GM19324 (cell line): Measurements from ENCODE around the gene TRAPPC6A.

Experiments
- ATAC-seq: cut with Tn5 transposase; IDR thresholded peaks from one replicate; pipeline ENCODE4 v1.9.1; 2021; ENCODE audit warnings: mild to moderate bottlenecking, moderate library complexity; ENCODE audit not compliant: unreplicated experiment, low FRiP score

TRAPPC6A gene

DNA sequence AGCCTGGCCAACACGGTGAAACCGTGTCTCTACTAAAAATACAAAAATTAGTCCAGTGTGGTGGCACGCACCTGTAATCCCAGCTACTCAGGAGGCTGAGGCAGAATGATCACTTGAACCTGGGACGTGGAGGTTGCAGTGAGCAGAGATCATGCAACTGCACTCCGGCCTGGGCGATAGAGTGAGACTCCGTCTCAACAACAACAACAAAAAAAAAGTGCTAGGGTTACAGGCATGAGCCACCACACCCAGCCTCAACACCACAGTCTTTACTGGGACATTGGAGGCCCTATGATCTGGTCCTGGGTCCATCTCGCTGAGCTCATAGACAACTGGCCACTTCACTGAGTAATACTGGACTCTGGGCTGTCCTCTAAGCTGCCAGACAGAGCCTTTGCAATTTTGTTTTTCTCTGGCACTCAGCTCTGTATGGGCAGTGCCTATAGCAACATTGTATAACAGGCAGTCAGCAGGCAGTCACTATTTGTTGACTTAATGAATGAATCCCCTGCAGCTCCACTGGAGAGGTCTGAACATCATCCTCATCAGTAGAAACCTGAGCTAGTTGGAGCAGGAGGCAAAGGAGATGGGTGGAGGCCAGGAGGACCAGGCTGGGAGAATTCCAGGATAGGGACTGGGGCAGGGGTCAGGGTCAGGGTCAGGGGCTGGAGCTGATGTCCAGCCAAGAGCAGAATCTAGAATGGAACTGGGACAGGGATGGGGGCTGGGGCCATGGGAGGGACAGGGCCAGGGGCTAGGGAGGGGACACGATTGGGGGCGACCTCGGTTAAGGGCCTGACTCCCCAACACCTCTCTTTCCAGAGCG, 8.7 kb upstream of the TRAPPC6A start:
- no peak for ATAC-seq

DNA sequence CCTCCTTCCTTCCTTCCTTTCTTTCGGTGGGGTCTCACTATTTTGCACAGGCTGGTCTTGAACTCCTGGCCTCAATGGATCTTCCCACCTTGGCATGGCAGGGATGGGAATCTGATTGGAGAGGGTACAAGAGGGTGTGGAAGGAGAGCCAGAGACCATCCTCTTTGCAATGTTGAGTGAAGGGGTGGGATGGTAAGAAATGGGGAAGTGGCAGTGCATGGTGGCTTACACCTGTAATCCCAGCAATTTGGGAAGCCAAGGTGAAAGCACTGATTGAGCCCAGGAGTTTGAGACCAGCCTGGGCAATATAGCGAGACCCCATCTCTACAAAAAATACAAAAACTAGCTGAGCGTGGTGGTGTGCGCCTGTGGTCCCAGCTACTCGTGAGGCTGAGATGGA, 6.1 kb upstream of the TRAPPC6A start:
- no peak for ATAC-seq

DNA sequence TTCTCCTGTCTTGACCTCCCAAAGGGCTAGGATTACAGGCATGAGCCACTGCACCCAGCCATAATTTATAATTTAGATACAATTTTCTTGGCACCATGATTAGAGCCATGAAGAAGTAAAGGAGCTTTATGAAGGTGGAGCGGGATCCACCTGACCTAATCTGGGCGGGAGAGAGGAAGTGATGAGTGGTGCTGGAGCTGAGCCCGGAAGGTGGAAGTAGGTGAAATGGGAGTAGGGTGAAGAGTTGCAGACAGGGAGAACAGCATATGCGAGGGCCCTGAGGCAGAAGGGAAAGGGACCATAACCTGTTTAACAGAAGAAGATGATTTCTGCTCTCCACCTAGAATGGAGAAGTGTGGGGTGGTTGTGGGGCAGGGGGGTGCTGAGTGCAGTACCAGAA, 4.7 kb upstream of the TRAPPC6A start:
- ATAC-seq = no peak

DNA sequence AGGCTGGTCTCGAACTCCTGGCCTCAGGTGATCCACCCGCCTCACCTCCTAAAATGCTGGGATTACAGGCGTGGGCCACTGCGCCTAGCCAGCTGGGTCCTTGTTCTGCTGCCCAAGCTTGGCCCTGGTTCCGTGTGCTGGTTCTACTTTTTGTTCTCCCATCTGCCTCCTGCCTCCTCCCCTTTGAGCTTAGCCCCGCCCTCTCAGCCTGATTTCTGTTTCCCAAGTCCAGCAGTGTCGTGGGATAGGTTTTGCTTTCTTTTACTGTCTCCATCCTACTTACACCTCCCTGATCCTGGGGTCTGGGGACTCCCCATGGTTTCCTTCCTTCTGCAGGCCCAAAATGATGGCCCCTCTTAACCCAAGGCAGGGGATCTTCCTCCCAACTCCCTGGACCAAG, 2.9 kb upstream of the TRAPPC6A start:
- ATAC-seq = no peak

DNA sequence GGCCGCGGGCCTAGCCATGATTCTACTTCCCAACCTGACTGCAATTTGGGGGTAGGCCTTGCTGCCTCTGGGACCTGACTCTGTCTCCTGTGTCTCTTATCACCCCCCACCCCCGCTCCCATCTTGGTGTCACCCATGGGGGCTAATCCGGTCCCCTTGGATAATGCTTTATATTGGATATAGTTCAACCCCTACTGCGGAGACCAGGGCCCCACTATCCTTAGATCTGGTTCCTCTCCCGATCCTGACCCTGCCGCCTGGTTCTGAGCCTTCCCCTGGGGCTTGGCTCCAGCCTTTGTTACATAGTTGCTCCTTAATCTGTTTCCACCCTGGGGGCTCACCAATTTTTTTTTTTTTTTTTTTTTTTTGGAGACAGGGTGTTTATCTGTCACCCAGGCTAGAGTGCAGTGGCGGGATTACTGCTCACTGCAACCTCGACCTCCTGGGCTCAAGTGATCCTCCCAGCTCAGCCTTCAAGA, 1.9 kb upstream of the TRAPPC6A start:
- no peak for ATAC-seq

DNA sequence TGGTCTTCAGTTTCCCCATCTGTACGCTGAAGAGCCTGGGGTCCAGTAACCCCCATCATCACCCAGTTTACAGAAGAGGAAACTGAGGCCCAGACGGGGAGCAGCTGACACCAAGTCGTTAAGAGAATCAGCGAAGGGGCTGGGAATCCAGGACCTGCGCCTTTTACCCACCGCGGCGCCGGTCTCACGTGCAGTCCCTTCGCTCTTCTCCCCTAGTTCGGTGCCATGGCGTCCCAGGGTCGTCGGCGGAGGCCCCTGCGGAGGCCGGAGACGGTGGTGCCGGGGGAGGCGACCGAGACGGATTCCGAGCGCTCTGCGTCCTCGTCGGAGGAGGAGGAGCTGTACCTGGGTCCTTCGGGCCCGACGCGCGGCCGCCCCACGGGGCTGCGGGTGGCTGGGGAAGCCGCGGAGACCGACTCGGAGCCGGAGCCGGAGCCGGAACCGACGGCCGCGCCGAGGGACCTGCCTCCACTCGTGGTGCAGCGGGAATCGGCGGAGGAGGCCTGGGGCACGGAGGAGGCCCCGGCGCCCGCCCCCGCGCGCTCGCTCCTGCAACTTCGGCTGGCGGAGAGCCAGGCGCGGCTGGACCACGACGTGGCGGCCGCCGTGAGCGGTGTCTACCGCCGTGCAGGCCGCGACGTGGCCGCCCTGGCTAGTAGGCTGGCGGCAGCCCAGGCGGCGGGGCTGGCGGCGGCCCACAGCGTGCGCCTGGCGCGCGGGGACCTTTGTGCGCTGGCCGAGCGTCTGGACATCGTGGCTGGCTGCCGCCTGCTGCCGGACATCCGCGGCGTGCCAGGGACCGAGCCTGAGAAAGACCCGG, 1.2 kb upstream of the TRAPPC6A start:
- peak; percentile 0 for ATAC-seq

DNA sequence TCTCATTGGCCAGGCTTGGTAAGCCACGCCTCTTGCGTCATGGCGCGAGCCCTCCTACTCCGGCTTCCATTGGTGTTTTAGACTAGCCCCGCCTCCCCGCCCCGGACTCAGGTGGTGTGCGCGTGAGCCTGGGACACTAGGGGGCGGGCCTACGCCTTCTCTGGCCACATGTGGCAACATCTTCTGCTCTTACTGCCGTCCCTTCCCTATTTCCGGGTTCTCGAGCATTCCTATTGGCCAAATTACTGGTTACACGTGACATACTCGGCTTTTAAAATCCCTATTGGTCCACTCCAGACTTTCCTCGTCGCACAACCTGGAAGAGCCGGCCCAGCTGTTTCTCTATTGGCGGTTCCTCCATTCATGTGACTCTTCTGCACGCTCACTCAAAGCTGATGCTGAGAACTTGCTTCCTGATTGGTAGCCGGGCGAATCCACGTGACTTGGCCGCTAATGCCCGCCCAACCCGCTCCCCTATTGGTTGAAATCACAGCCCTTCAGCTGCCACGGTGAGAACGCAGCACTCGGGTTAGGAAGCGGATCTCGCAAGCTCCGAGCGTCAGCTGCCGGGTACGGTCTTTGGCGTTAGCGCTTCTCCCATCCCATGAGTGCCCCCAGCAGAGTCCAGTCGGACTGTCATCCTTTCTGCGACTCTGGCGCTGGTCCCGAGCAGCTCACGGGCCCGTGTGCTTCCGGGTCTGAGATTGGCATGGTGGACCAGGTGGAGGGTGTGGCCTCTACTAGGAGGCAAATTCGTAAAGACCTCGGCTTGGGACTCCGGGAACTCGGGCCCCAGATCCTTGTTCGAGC, 430 bp upstream of the TRAPPC6A start, which contains the start of gene BLOC1S3:
Gene BLOC1S3, plus strand, starts transcription at position 523 of the 810 bp plus-strand sequence. CDS start 513 bp downstream, outside the sequence.
- peak; percentile 87 for ATAC-seq

DNA sequence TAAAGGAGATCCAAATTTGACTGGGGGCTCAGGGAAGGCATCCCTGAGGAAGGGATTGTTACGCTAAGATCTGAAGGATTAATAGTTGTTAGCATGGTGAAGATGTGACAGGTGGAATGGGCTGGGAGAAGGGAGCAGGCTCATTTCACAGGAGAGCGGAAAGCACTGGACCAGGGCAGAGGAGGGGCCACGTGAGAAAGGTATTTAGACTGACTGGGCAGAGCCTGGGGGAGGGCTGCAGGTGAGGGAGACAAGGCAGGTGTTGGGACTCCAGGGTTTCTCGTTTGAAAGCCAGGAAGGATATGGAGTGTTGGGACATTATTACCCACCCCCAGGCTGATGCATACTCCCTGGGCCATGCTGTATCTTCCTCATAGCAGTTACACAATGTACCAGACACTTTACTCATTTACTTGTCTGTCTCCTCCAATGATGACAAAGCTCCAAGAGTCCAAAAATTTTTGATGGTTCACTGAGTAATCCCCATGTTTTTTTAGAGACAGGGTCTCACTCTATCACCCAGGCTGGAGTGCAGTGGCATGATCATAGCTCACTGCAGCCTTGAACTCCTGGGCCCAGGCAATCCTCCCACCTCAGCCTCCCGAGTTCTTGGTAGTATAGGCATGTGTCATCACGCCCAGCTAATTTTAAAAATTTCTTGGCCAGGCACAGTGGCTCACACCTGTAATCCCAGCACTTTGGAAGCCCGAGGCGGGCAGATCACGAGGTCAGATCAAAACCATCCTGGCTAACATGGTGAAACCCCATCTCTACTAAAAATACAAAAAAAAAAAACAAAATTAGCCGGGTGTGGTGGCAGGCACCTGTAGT, 2.3 kb downstream of the TRAPPC6A start:
- no peak for ATAC-seq

DNA sequence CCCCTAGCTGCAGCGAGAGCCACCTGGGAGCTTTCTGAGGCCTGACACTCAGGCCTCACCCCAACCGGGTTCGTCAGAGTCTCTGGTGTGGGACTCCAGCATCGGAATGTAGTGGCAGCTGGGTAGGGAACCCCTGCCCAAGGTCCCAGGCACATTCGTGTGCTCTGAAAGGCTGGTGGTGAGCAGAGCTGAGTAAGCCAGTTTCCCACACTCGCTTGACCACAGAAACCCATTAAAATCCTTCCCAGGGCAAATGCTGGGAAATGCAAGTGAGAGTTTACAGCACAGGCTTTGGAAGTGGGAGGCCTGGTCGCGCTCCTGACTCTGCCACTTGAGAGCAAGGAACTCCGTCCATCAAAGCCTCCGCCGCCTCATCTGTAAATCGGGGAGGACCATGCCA, 4.2 kb downstream of the TRAPPC6A start:
- ATAC-seq = no peak

DNA sequence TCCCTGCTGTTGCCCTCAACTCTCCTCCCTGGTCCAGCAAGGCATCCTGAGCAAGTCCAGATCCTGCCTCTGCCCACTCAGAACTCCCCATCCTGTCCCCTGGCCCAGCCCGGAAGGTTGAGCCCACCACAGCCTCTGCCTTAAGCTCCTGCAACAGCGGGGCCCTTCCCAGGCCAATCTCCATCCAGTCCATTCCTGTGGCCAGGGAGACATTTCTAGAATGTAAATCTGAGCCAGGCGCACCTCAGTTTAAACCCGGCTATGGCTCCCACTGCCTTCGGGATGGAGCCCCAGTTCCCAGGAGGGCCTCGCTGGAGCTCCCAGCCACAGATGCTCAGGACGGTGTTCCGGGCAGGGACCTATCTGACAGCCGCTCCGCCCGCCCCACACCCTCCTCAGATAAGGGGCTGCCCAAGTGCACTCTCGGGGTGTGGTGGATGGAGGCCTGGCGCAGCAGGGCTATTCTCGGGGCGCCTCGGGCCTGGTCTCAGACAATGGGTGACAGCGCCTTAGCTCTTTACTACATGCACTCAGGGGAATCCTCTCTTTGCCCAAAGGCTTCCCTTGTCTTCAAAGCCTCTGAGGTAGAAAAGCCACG, 5.3 kb downstream of the TRAPPC6A start:
- no peak for ATAC-seq

DNA sequence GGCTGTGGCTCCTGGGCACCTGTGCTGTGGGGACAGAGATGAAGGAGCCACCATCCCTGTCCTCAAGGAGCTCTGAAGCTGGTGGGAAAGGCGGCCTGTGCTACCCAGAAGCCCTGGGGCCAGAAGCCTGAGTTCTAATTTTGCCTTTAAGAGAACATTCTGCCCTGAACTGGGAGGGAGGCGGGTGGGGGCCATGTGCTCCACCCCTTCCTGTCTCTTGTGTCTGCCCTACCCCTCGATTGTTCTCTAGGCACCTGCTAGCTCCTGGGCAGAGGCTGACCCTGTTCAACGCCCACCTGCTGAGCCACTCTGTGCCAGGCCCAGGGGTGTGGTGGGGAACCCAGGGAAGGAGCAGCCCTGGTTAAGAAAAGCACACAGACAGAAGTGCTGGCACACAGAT, 5.9 kb downstream of the TRAPPC6A start:
- ATAC-seq = no peak

DNA sequence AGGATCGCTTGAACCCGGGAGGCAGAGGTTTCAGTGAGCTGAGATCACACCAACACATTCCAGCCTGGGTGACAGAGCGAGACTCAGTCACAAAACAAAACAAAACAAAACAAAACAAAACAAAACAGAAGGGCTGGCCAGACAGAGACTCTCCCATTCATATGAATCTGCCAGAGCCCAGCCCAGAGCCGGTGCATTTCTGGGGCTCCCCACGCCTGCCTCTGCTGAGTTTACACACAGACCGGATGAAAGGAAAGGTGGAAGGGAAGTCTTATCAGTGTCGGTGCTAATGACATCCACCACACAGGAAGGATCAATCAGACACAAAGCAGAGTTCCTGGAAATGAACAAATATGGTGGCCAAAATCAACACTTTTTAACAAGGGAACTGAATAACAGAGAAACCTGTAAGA, 6.8 kb downstream of the TRAPPC6A start:
- ATAC-seq = no peak

DNA sequence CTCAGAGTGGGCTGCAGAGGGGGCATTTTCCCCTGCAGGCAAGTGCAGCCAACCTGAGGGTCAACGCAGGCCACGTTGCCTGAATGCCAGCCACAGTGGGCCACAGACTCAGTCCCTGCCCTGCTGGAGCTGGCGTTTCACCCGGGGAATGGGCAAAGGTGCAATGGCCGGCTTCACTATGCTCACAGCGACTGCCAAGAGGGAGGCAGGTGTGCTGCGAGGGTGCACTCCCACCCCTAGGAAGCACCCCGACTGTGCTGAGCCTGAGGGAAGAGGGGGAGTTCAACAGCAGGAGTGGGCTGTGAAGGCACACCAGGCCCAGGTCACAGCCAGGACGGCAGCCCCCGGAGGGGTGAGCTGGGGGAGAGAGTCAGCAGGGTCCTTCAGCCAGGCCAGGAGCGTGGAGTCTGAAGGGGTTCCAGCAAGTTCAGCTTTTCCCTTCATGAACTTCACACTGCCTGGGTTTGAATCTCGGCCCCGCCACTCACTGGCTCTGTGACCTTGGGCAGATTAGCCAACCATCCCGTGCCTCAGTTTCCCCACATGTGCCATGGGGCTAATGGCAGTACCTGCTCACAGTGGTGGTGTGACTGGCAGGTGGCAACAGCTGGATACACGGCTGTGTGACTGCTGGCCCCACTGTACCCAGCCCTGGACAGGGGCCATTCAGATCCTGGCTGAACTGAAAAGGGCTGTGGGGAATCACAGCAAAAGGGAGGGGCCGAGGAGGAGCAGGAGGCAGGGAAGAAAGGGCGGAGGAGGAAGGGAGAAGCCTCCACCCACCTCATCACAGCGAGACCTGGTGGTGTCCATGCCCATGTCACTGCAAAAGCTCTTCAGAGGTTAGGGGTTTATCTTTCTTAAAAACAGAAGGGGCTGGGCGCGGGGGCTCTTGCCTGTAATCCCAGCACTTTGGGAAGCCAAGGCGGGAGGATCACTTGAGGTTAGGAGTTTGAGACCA, 7.6 kb downstream of the TRAPPC6A start:
- no peak for ATAC-seq

DNA sequence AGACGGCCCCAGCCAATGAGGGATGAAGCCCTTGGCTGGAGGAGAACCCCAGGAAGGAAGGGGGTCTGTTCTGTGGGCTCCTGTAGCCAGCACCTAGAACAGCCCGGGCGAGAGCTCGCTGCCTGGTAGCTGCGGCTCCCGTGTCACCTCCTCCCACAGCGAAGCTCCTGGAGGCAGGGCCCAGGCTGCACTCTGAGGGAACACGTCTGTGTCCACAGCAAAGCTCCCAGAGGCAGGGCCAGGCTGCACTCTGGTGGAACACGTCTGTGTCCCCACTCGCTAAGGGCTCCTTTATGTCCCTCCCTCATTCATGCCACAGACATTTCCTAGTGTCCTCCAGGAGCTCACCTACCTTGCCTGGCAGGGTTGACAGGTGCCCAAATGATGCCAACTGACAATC, 8.4 kb downstream of the TRAPPC6A start:
- no peak for ATAC-seq

DNA sequence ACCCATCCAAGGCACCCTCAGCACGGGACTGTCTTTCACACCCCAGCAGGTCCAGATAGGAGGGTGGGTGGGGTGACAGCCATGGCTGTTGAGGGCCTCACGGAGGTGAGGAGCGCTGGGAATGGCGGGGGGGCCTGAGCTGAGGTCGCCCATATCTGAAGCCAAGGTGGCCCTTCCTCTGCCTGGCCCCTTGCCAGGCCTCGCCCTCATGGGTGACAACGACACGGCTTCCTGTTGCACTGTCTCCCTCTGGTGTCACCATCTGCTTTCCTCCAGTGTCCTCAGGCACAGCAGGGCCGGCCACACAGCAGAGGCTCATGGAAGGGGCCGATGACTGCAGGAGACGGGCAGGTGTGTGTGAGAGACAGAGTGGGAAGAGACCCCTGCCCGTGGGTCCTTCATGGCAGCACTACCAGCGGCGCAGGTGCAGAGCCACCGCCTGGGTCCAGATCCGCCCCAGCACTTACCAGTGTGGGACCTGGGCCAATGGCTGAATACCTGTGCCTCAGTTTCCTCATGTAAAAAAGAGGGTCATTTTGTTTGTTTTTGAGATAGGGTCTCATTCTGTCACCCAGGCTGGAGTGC, 9.2 kb downstream of the TRAPPC6A start:
- ATAC-seq = no peak

DNA sequence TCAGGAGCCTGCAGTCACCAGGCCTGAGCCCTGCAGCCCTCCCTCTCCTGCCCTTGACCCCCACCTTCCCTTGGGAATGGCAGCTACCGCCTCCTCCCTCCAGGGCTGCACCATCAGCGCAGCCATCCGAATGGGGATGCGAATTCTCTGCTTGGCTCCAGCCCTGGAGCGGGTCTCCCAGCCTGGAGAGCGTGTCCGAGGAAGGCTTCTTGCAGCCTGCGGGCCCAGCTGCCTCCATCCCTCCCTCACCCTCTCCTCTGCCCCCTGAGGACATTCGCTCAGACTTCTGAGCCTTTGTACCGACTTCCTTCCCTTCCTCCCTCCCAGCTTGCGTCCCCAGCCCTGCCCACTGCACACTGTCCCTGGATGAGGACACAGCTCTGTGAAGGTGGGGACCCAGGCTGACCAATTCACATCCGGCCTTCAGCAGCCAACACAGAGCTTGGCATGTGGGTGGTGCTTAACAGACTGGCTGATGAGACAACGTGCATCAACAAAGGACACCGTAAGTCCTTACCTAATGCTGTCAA, 11.2 kb downstream of the TRAPPC6A start:
- ATAC-seq = no peak

DNA sequence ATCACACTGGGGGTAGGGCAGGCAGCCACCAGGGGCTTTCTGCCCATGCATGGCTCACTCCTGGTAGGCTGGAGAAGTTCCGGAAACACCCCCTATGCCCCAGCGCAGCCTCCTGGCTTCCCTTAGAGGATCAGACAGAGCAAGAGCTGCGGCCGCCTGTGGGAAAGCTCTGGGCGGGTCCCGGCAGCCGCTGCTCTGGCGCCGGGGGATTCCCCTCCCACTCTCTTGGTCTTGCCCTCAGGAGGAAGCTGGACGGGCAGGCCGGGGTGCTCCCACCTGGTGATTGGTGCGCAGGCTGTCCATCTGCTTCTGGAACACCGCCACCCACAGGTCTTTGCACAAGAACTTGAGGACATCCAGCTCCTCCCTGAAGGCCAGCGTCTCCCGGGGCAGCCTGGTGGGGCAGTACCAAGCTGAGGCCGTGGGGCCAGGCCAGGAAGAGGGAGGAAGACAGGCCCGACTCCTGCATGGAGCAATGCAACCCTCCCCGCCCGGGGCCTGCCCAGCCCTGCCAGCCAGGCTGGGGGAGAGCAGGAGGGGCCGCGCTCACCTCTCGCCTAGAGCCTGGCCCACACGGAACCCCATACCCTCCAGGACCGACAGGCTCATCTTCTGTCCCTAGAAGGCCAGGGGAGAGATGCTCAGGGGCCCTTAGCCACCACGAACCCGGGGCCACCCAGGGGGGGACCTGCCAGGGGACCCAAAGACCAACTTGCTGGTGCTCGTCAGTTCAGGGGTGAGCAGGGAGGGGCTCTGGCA, 13.3 kb downstream of the TRAPPC6A start:
- ATAC-seq = no peak
